ENCODE measurements around the gene SLC25A2. TPM values are rescaled to one million over a fixed set of nuclear protein-coding genes. Genes with fewer than 3 reads are reported as not detected.
"Not testable (repeated sequence)": the region's sequence is repeated elsewhere in the genome, so short reads cannot be mapped to it uniquely, and the experiment has no call there.

The SLC25A2 gene
- total RNA-seq = under 1 TPM; 0.19 to 0.21 TPM

- ChIA-PET POLR2A (no interaction called here), CTCF (no interaction called here)
Measured at GRCh38 chr5:141303756-141304155, at the start of gene SLC25A2. SLC25A2 (minus strand) TSS chr5:141304049; CDS start chr5:141303865, 184 bp downstream.

- CTCF ChIA-PET = interaction anchor here (1.2 kb wide), 1 partner anchor 143 kb away, joined by 4 read pairs; the partner anchor contains the start of gene PCDHB12
Measured at GRCh38 chr5:141351591-141351990, 47.7 kb upstream of the SLC25A2 start.

GRCh38 chr5:141349917-141350619 lies 46.2 kb upstream of the SLC25A2 start, which contains the start of gene PCDHGB1:
PCDHGB1 (plus strand) TSS chr5:141350099; CDS start chr5:141350261, 162 bp downstream.
- ChIA-PET POLR2A (no interaction called here), CTCF (interaction anchor here (0.9 to 1.3 kb wide), 2 partner anchors 30 to 57 kb away, joined by 3 read pairs; no protein-coding TSS in a partner anchor)

More at GRCh38 chr5:141351591-141351990, 47.7 kb upstream of the SLC25A2 start:
- POLR2A ChIA-PET = no interaction called here

DNA sequence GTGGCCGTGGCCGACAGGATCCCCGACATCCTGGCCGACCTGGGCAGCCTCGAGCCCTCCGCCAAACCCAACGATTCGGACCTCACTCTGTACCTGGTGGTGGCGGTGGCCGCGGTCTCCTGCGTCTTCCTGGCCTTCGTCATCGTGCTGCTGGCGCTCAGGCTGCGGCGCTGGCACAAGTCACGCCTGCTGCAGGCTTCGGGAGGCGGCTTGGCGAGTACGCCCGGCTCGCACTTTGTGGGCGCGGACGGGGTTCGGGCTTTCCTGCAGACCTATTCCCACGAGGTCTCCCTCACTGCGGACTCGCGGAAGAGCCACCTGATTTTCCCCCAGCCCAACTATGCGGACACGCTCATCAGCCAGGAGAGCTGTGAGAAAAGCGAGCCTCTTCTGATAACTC lies 42.2 kb upstream of the SLC25A2 start:
- CTCF ChIA-PET = not testable (repeated sequence)

GRCh38 chr5:141345327-141345726 lies 41.5 kb upstream of the SLC25A2 start:
- POLR2A ChIA-PET = no interaction called here

More for the DNA sequence above, 42.2 kb upstream of the SLC25A2 start:
- POLR2A ChIA-PET = not testable (repeated sequence)

GRCh38 chr5:141343953-141344463 lies 40.2 kb upstream of the SLC25A2 start:
- ChIA-PET POLR2A (no interaction called here), CTCF (interaction anchor here (1.0 to 1.4 kb wide), 3 partner anchors 14 to 24 kb away, joined by 3 to 4 read pairs (median 3); partner anchors contain the start of gene TAF7)

More at GRCh38 chr5:141345327-141345726, 41.5 kb upstream of the SLC25A2 start:
- CTCF ChIA-PET = no interaction called here

DNA sequence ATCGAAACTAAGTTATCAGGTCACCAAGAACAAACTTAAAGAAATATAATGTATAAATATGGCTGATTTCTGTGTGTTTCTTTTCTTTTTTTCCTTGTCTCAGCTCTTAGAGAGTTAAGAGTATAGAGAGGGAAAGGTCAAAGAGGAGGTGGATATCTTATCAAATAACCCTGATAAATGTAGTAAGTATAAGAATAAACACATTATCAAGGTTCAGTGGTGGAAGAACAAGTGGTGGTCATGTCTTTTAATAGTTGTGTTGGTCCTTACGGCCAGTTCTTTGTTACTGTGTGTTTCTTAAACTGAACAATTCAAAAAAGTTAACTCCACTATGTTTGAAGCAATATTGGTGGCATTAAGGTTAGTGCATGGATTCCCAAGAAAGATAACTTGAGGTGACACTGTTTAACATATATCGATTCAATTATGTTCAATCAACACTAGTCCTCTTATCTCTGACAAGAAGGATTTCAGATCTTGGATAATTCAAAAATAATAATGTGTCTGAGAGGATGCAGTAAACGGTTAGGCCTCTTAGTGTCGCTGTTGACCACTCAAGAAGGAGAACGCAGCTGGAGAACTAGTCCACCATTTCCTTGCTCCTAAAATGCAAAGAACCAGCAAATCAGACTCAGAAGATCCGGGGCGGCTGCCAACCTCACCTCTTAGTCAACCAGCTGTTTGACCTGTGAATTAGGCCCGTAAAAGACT lies 39.5 kb upstream of the SLC25A2 start, which contains the start of gene PCDHGA3:
Gene PCDHGA3 (plus strand): TSS at position 588 of the 711 bp plus-strand sequence. CDS start 205 bp downstream, outside the sequence.
- ChIA-PET POLR2A (no interaction called here), CTCF (interaction anchor here (1.0 to 1.4 kb wide), 3 partner anchors 14 to 23 kb away, joined by 3 to 4 read pairs (median 3); partner anchors contain the start of gene TAF7)

GRCh38 chr5:141342773-141343172 lies 38.9 kb upstream of the SLC25A2 start:
- CTCF ChIA-PET = interaction anchor here (0.7 to 1.4 kb wide), 2 partner anchors 22 kb away, joined by 3 read pairs; partner anchors contain the start of gene TAF7
- POLR2A ChIA-PET = no interaction called here

DNA sequence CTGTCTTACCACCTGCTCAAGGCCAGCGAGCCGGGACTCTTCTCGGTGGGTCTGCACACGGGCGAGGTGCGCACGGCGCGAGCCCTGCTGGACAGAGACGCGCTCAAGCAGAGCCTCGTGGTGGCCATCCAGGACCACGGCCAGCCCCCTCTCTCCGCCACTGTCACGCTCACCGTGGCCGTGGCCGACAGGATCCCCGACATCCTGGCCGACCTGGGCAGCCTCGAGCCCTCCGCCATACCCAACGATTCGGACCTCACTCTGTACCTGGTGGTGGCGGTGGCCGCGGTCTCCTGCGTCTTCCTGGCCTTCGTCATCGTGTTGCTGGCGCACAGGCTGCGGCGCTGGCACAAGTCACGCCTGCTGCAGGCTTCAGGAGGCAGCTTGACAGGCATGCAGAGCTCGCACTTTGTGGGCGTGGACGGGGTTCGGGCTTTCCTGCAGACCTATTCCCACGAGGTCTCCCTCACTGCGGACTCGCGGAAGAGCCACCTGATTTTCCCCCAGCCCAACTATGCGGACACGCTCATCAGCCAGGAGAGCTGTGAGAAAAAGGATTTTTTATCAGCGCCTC lies 37.0 kb upstream of the SLC25A2 start:
- CTCF ChIA-PET, POLR2A ChIA-PET: not testable (repeated sequence)

DNA sequence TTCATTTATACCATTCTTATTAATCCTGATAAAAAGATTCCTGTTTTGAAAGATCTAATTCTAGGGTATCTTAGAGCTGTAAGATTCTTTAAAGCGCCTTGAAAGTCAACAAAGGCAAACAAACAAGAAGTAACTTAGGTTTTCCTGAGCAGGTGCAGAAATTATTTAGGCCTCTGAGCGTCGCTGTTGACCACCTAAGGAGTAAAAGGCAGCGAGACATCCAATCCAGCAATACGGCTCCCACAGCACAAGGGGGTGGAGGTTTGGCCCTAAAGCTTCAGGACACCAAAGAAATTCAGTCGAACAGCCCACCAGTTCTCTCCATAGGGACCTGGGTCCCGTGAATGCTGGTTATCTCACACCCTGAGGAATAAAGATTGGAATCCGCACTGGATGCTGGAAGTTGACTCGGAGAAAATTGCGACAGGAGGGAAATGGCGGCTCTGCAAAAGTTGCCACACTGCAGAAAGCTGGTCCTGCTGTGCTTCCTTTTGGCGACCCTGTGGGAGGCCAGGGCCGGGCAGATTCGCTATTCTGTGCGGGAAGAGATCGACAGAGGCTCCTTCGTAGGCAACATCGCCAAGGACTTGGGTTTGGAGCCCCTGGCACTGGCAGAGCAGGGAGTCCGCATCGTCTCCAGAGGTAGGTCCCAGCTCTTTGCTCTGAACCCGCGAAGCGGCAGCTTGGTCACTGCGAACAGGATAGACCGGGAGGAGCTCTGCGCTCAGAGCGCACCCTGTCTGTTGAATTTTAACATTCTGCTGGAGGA lies 34.9 kb upstream of the SLC25A2 start, which contains the start of gene PCDHGA2:
Gene PCDHGA2 (plus strand): TSS at position 223 of the 769 bp plus-strand sequence.
- ChIA-PET POLR2A (no interaction called here), CTCF (interaction anchor here (1.1 to 1.2 kb wide), 3 partner anchors 74 to 220 kb away, joined by 3 read pairs; partner anchors contain the start of gene PCDHGA10)

DNA sequence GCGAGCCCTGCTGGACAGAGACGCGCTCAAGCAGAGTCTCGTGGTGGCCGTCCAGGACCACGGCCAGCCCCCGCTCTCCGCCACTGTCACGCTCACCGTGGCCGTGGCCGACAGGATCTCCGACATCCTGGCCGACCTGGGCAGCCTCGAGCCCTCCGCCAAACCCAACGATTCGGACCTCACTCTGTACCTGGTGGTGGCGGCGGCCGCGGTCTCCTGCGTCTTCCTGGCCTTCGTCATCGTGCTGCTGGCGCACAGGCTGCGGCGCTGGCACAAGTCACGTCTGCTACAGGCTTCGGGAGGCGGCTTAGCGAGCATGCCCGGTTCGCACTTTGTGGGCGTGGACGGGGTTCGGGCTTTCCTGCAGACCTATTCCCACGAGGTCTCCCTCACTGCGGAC lies 28.7 kb upstream of the SLC25A2 start:
- POLR2A ChIA-PET, CTCF ChIA-PET: not testable (repeated sequence)

DNA sequence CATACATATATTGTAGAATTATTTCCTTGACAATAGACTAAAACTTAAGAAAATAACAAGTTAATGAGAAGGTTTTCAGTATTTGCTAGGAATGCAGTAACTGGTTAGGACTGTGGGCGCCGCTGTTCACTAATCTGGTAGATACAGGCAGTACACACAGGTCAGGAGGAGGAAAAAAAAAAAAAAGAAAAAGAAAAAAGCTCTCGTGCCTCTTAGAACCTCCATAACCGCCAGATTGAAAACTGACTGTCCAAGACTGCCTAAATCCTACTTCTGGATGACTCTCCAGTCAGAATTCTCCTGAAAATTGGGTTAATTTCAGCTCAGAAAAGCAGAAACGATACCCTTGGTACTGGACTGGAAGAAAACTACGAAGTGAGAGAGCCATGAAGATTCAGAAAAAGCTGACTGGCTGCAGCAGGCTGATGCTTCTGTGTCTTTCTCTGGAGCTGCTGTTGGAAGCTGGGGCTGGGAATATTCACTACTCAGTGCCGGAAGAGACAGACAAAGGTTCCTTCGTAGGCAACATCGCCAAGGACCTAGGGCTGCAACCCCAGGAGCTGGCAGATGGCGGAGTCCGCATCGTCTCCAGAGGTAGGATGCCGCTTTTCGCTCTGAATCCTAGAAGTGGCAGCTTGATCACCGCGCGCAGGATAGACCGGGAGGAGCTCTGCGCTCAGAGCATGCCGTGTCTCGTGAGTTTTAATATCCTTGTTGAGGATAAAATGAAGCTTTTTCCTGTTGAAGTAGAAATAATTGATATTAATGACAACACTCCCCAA lies 26.6 kb upstream of the SLC25A2 start, which contains the start of gene PCDHGA1:
Gene PCDHGA1 (plus strand): TSS at position 216 of the 782 bp plus-strand sequence.
- CTCF ChIA-PET = interaction anchor here (0.6 to 1.2 kb wide), 3 partner anchors 10 to 764 kb away, joined by 3 to 4 read pairs (median 3); partner anchors contain the start of gene TAF7
- POLR2A ChIA-PET = interaction anchor here (1.0 to 1.1 kb wide), 2 partner anchors 10 to 11 kb away, joined by 3 to 4 read pairs; partner anchors contain the start of gene TAF7

- CTCF ChIA-PET = interaction anchor here (0.9 to 1.9 kb wide), 3 partner anchors 8 to 236 kb away, joined by 4 to 5 read pairs (median 4); partner anchors contain the start of genes PCDHGA3 and TAF7
- POLR2A ChIA-PET = no interaction called here
Measured at GRCh38 chr5:141328231-141328630, 24.4 kb upstream of the SLC25A2 start.

- POLR2A ChIA-PET = no interaction called here
- CTCF ChIA-PET = interaction anchor here (0.7 kb wide), 1 partner anchor 14 kb away, joined by 3 read pairs; no protein-coding TSS in a partner anchor
Measured at GRCh38 chr5:141326088-141326854, 22.4 kb upstream of the SLC25A2 start.

- POLR2A ChIA-PET = no interaction called here
- CTCF ChIA-PET = no interaction called here
Measured at GRCh38 chr5:141322261-141322660, 18.4 kb upstream of the SLC25A2 start.

- CTCF ChIA-PET = interaction anchor here (1.1 to 1.7 kb wide), 10 partner anchors 8 to 243 kb away, joined by 3 to 6 read pairs (median 4); partner anchors contain the start of genes PCDHB9, PCDHGA1, PCDHGA10 and PCDHGA3
- POLR2A ChIA-PET = interaction anchor here (0.6 to 1.6 kb wide), 5 partner anchors 9 to 248 kb away, joined by 3 to 8 read pairs (median 4); partner anchors contain the start of gene PCDHGA1
Measured at GRCh38 chr5:141320225-141321169, 16.6 kb upstream of the SLC25A2 start, which contains the start of gene TAF7. TAF7 (minus strand) TSS chr5:141320784; CDS start chr5:141320044, 740 bp downstream.
